Measurements from ENCODE around the gene HES5.

DNA sequence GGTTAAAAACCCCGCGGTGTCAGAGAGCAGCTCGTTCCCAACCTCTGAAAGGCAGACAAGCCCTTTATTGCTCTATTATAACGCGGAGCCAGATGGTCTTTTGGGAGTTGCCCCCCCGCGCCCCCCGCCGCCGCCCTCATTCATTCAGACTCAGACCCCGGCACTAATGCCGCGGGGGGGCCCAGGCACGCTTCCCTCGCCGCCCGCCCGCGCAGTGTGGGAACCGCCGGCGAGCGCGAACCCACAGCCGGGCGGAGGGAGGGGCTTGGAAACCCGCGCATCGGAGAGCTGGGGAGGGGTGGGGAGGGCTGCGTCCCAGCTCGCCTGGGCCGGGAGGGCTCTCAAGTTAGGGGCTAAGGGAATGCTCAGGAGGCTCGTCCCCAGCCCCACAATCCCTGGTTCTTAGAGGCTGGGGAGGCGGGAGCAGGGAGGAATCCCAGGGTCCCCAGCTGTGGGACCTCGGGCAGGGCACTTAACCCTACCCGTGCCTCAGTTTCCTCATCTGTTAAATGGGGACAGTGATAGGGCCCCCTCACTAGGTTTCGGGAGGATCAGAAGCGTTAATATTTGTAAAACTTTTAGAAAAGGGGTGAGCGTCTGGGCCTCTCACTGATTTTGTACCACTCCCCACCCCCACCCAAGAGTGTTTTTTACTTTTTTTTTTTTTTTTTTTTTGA, 10.9 kb upstream of the HES5 start:
- TF ChIP-seq, protein P1, sequence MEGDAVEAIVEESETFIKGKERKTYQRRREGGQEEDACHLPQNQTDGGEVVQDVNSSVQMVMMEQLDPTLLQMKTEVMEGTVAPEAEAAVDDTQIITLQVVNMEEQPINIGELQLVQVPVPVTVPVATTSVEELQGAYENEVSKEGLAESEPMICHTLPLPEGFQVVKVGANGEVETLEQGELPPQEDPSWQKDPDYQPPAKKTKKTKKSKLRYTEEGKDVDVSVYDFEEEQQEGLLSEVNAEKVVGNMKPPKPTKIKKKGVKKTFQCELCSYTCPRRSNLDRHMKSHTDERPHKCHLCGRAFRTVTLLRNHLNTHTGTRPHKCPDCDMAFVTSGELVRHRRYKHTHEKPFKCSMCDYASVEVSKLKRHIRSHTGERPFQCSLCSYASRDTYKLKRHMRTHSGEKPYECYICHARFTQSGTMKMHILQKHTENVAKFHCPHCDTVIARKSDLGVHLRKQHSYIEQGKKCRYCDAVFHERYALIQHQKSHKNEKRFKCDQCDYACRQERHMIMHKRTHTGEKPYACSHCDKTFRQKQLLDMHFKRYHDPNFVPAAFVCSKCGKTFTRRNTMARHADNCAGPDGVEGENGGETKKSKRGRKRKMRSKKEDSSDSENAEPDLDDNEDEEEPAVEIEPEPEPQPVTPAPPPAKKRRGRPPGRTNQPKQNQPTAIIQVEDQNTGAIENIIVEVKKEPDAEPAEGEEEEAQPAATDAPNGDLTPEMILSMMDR (IDR thresholded peaks at IDR 0.05), result no peak
- no peak for TF ChIP-seq POLR2AphosphoS5 (IDR thresholded peaks at IDR 0.05)

Measured in upper lobe of left lung (tissue), 4 donors.